Brain microvascular endothelial cell (primary cell): ENCODE results near the gene CRYL1.

Experiments used
- DNase-seq: peaks from one replicate; pipeline ENCODE4 v3.0.0-alpha.2; 2020
- H3K27ac ChIP-seq: fragments of 250-450 bp; sonication (Bioruptor Pico); 2 replicates; pipeline ENCODE4 v1.5.1; 2020; ENCODE audit warnings: mild to moderate bottlenecking, moderate library complexity
- H3K27me3 ChIP-seq: fragments of 250-450 bp; sonication (Bioruptor Pico); replicated peaks from 2 replicates; pipeline ENCODE4 v1.5.1; 2020; ENCODE audit warnings: mild to moderate bottlenecking
- H3K36me3 ChIP-seq: fragments of 250-450 bp; sonication (Bioruptor Pico); replicated peaks from 2 replicates; pipeline ENCODE4 v1.5.1; 2020; ENCODE audit warnings: mild to moderate bottlenecking
- H3K4me3 ChIP-seq: 2 replicates; pipeline ENCODE4 v1.5.1; 2011; ENCODE audit warnings: low read depth, mild to moderate bottlenecking, control low read depth, low read length, moderate library complexity
- CTCF ChIP-seq: IDR thresholded peaks from 2 replicates; pipeline ENCODE4 v1.5.1; 2011; ENCODE audit warnings: low read depth, mild to moderate bottlenecking, moderate library complexity, low read length, control low read depth, inconsistent platforms; ENCODE audit errors: missing control alignments
- in situ Hi-C: cut with HindIII; loops from 2 replicates; pipeline ENCODE4 v1.10.0; 2017; ENCODE audit warnings: low sequenced_read_pairs, low pct_ligation_motif_present

Gene CRYL1

GRCh38 chr13:20407759-20408158 lies 117.9 kb downstream of the CRYL1 start:
- Histone ChIP-seq H3K36me3 (no peaks in the 10 kb centered on the region), H3K27ac (no peak overlapping the region), H3K27me3 (peaks cover 9% of the 10 kb centered on the region), H3K4me3 (no peak overlapping the region)
- no peak for DNase-seq
- in situ Hi-C loops, result loop anchor here (25.0 kb wide), 1 partner anchor 220 kb away; the partner anchor contains the start of gene GJB2
- TF ChIP-seq CTCF, result no peak

GRCh38 chr13:20405691-20406090 lies 120.0 kb downstream of the CRYL1 start:
- H3K27me3 ChIP-seq, result peaks cover 7% of the 10 kb centered on the region
- H3K4me3 ChIP-seq, result no peak overlapping the region
- no peaks in the 10 kb centered on the region for H3K36me3 ChIP-seq
- no peak for TF ChIP-seq CTCF
- in situ Hi-C loops, result loop anchor here (25.0 kb wide), 1 partner anchor 218 kb away; the partner anchor contains the start of gene GJB2
- H3K27ac ChIP-seq, result no peak overlapping the region
- no peak for DNase-seq

- Histone ChIP-seq H3K27me3 (peaks cover 7% of the 10 kb centered on the region), H3K36me3 (no peaks in the 10 kb centered on the region), H3K4me3 (no peak overlapping the region), H3K27ac (no peak overlapping the region)
- in situ Hi-C loops, result loop anchor here (25.0 kb wide), 1 partner anchor 217 kb away; the partner anchor contains the start of gene GJB2
- no peak for TF ChIP-seq CTCF
- no peak for DNase-seq
Measured at GRCh38 chr13:20404488-20405222, 121.0 kb downstream of the CRYL1 start.

- no peak for TF ChIP-seq CTCF
- Histone ChIP-seq H3K27ac (no peak overlapping the region), H3K4me3 (no peak overlapping the region), H3K36me3 (no peaks in the 10 kb centered on the region), H3K27me3 (peaks cover 7% of the 10 kb centered on the region)
- DNase-seq, result no peak
- in situ Hi-C loops, result loop anchor here (25.0 kb wide), 1 partner anchor 217 kb away; the partner anchor contains the start of gene GJB2
Measured at GRCh38 chr13:20403826-20404225, 121.8 kb downstream of the CRYL1 start.

GRCh38 chr13:20402881-20403280 lies 122.8 kb downstream of the CRYL1 start:
- DNase-seq, result no peak
- in situ Hi-C loops, result loop anchor here (25.0 kb wide), 1 partner anchor 216 kb away; the partner anchor contains the start of gene GJB2
- no peak for TF ChIP-seq CTCF
- Histone ChIP-seq H3K27ac (no peak overlapping the region), H3K27me3 (peaks cover 4% of the 10 kb centered on the region), H3K36me3 (no peaks in the 10 kb centered on the region), H3K4me3 (no peak overlapping the region)
